ENCODE results near the gene PRKCA.
"Not testable (repeated sequence)": the region's sequence is repeated elsewhere in the genome, so short reads cannot be mapped to it uniquely, and the experiment has no call there.

The PRKCA gene

GRCh38 chr17:66701462-66701861 is 399.0 kb downstream of the PRKCA start:
- no peak for DNase-seq

DNA sequence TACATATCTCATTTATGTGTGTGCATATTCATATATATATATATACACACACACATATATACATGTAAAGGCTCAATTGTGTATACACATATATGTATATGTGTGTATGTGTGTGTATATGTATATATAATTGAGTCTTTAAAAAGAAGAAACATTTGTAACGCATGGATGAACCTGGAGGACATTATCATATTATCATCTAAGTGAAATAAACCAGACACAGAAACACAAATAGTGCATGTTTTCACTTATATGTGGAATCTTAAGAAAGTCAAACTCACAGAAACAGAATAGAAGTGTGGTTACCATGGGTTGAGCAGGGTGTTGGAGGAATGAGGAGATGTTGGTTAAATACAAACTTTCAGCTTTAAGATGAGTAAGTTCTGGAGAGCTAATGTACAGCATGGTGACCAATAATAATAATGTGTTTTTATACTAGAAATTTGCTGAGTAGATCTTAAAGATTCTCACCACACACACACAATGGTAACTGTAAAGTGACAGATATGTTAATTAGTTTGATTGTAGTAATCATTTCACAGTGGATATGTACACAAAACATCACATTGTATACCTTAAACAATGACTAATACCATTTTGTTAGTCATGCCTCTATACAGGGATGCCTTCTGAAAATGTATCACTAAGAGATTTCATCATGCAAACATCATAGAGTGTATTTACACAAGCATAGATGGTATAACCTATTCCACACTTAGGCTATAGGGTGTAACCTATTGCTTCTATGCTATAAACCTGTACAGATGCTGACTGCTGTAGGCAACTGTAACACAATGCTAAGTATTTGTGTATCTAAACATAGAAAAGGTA is 399.9 kb downstream of the PRKCA start:
- DNase-seq, result no peak

- DNase-seq, result no peak
These were observed 402.6 kb downstream of the PRKCA start for GRCh38 chr17:66704858-66705520.

GRCh38 chr17:66706851-66707450 is 404.5 kb downstream of the PRKCA start:
- no peak for DNase-seq

DNA sequence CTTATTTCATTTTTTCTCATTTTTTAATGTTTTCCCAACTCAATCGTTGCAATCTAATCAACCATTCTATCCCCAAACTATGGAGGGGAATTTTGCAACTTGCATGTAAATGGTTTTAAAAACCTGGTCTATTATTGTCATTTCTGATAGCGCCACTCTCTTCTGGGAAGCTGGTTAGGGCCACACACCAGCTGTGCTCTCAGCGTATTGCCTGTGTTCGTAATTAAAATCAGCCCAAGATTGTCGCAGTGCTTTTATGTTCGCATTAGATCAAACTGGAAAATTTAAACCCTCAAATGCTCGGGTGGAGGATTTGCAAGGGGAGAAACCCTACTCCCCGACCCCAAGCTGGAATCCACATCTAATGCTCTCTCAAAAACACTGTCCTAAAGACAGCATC is 409.0 kb downstream of the PRKCA start:
- DNase-seq, result no peak

DNA sequence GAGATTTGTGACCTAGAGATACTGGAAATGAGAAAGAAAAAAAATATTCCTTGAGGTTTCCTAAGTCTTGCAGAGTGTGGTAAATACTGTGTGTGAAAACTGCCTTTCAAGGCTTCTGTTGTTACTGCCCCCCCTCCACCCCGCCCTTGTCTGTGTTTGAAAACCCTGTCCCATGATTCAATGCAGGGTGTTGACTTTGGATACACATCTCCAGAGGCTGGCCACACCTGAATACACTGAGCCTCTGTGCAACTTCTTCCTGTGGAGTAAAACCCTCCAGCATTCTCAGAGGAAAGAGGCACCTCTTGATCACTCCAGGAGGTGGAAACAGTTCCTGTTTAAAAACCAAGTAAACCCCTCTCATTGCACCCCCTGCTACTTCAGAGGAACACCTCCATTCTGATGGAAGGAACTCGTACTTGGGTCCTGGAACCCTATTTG is 409.5 kb downstream of the PRKCA start:
- DNase-seq, result no peak

DNA sequence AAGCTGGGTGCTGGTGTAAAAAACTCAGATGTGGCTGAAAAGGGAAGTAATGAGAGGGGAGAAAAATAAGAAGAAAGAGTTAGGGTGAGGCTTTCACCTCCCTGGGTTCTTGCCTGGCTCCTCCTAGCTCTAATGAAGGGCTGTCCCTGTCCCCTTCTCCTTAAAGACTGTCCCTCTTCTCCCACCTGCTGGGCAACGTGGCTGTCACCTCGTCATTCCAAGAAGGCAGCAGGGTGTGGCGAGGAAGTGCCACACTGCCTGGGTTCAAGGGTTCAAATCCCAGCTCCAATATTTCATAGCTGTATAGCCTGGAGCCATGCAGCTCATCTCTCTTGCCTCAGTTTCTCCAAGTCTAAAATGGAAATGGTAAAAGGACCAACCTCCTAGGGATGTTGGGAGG is 410.0 kb downstream of the PRKCA start:
- DNase-seq, result no peak

DNA sequence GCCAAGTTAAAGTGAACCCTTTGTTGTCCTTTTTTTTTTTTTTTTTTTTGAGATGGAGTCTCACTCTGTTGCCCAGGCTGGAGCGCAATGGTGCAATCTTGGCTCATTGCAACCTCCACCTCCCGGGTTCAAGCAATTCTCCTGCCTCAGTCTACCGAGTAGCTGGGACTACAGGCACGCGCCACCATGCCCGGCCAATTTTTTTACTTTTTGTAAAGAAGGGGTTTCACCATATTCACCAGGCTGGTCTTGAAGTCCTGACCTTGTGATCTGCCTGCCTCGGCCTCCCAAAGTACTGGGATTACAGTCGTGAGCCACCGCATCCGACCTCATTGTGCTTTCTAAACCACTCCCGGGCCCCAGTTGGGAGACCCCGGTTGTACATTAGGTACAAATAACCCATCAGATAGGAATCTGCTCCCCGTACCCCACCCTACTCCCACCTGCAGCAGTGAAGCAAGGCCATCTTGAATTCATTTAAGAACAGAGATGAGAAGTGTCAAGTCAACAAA is 410.7 kb downstream of the PRKCA start:
- not testable (repeated sequence) for DNase-seq

- no peak for DNase-seq
These were observed 411.2 kb downstream of the PRKCA start for GRCh38 chr17:66713533-66714042.

- peak in 2 of 56 donors; percentile 18 to 40 for DNase-seq
These were observed 411.9 kb downstream of the PRKCA start for GRCh38 chr17:66714046-66715023.

GRCh38 chr17:66715076-66715675 is 412.8 kb downstream of the PRKCA start:
- DNase-seq, result peak in 1 of 56 donors; percentile 25

DNA sequence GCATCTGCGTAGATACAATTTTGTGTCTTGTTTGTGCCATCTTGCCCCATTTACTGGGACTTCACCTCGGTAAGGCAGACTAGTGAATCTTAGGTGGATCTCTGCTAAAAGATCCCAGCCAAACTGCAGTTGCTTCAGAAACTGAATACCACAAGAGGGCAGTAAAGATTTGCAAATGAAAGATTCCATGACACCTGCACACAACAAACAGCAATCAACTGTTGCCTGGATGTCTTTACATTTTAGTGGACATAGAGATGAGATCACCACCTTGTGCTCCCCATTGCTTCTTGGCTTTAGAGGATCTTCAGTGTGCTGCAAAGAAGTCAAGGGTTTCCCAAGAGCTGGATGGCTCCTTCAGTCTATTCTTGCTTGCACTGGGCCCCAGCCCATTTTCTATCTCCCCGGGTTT is 413.3 kb downstream of the PRKCA start:
- peak in 11 of 56 donors; percentile 19 to 48 (median 27) for DNase-seq

GRCh38 chr17:66716236-66717026 is 414.0 kb downstream of the PRKCA start:
- DNase-seq, result peak in 35 of 56 donors; percentile 10 to 74 (median 40)

GRCh38 chr17:66717641-66718058 is 415.2 kb downstream of the PRKCA start:
- DNase-seq, result peak in 4 of 56 donors; percentile 10 to 22 (median 19)

GRCh38 chr17:66720027-66720426 is 417.6 kb downstream of the PRKCA start:
- peak in 2 of 56 donors; percentile 10 to 15 for DNase-seq

DNA sequence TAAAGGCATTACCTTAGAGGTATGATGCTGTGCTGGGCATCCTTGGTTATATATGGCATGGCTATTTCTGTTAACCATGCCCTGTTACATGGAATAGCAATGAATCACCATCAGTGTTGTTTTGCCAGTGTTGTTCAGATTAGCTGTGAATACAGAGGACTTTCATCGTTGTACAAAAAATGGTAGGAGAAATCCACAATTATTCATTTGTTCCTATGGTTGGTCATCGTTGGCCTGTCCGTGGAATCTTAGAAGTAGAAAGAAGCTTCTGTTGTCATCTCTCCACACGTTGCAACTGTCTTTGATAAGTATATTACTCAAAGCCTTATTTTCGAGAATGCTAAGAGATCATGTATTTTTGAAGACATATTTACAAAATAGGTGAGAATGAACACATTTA is 418.2 kb downstream of the PRKCA start:
- DNase-seq, result no peak

DNA sequence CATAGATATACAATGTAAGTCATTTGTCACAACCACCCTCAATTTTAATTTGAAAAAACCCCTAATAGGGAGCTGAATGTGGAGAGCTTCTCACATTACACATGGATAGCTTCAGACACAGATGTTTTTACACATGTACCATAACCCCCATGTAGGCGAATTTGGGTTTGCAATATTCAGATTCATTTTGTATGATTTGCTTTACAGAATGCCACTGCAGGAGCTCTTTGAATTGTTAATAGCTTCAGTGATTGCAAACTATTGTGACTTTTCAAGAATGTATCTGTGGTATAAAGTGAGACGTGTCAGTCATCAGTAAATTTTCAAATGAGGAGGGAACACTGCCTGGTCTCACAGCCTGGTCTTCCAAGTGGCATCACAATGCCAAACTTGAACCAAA is 419.9 kb downstream of the PRKCA start:
- DNase-seq, result no peak

DNA sequence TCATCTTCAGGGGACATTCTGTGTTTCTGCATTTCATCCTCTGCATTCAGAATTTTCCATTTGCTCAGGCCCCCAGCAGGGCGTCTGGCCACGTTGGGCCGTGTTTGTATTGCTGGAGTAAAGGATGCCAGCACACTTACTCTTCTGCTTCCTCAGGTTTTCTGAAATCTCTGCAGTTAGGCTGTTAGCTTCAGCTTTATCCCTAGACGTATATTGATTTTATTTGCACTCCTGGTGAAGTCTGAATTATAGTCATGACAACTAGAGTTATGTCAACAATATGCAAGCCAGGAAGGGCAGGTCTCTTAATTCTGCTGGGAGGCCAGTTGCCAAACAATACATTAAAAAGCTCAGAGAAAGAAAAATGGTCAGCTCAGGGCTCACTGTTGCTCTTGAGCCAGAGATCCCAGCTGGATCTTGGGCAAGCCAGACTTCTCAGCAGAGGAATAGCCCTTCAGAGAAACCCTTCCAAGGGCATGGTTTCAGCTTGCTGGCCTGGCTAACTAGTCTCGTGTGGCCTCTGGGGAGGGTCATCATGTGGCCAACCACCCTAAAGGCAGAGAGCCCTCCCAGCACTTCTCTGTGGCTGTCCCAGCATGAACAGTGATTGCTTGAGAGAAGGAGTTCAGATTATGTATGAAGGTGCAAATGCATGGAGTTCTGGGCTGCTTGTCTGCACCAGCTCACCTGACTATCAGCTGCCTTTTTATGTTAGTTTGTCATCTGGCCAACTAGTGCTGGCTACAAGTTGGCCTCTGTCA is 422.3 kb downstream of the PRKCA start:
- peak in 2 of 56 donors; percentile 6 to 27 for DNase-seq

Measured in amygdala (tissue), 56 donors.